ENCODE measurements around the gene RBMS1. TPM values are rescaled to one million over a fixed set of nuclear protein-coding genes. Genes with fewer than 3 reads are reported as not detected.
A peak's percentile ranks its signal among the peaks of the same experiment; 100 is the strongest.

Gene RBMS1
- total and polyA plus RNA-seq, 8 donors, result 91.7 to 133 (median 119) TPM

DNA sequence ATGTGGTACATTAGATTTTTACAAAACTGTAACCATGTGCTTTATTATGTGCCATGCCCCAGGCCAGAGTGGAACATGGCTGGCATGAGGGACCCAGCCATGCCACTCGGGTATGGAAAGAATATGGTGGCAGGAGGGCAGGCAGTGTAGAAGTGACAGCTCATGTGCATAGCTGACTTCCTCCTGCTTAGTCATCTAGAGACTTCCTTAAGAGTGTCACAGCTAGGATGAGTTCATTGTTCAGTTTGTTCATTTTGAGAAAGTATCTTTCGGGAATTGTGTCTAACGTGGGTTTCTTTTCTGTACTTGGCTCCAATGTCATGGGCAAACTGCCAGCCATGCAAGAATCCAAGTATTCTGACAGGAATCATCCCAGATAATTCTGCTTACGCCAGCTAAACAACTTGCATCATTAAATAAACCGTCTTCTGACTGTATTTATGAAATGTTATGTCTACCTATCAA is 199.2 kb downstream of the RBMS1 start:
- Histone ChIP-seq H3K27ac (peak overlapping the region; percentile 69 to 75), H3K4me1 (peaks cover 10 to 57% of the 10 kb centered on the region in 2 donors)
- intact Hi-C loops (cut with DNase I), result no loop called here

GRCh38 chr2:160293391-160294091 is 200.1 kb downstream of the RBMS1 start:
- peak in 2 of 4 donors; percentile 44 to 65 for DNase-seq
- Histone ChIP-seq H3K4me3 (no peak overlapping the region), H3K36me3 (peaks cover 0 to 37% of the 10 kb centered on the region in 2 donors), H3K4me1 (peaks cover 10 to 58% of the 10 kb centered on the region in 2 donors), H3K9me3 (no peaks in the 10 kb centered on the region), H3K27me3 (no peaks in the 10 kb centered on the region), H3K27ac (peak overlapping the region; percentile 69 to 75)
- no peak for TF ChIP-seq CTCF (IDR thresholded peaks at IDR 0.05)
- intact Hi-C loops (cut with DNase I), result no loop called here
- peak; percentile 59 for ATAC-seq

More for the DNA sequence above, 199.2 kb downstream of the RBMS1 start:
- Histone ChIP-seq H3K4me3 (no peak overlapping the region), H3K36me3 (peaks cover 0 to 43% of the 10 kb centered on the region in 2 donors), H3K9me3 (no peaks in the 10 kb centered on the region), H3K27me3 (no peaks in the 10 kb centered on the region)
- ATAC-seq, result peak; percentile 69
- peak in 3 of 4 donors; percentile 56 to 72 (median 60) for DNase-seq
- TF ChIP-seq CTCF (IDR thresholded peaks at IDR 0.05), result no peak

GRCh38 chr2:160292225-160292624 is 201.4 kb downstream of the RBMS1 start:
- DNase-seq, result no peak
- Histone ChIP-seq H3K4me3 (no peak overlapping the region), H3K4me1 (peaks cover 10 to 63% of the 10 kb centered on the region in 2 donors), H3K9me3 (no peaks in the 10 kb centered on the region), H3K27me3 (no peaks in the 10 kb centered on the region), H3K36me3 (peaks cover 0 to 33% of the 10 kb centered on the region in 2 donors), H3K27ac (no peak overlapping the region)
- ATAC-seq, result no peak
- intact Hi-C loops (cut with DNase I), result no loop called here
- TF ChIP-seq CTCF (IDR thresholded peaks at IDR 0.05), result no peak

DNA sequence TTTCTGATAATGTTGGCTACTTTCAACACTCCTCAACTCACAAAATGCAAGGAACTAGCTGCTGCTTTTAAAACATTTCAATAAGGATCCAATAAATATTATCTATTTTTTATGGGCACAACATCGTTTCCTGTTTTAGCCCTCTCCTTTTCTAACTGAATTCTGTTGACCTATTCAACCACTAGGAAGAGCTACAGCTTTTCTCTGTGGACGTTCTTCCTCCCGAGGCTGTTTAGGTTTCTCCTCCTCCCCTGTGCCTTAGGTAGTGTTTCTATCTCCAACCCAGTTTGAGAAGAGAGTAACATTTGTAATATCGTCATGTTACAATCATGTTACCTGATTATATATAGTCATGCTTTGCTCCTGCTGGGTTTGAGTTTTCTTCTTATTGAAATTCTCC is 202.2 kb downstream of the RBMS1 start:
- intact Hi-C loops (cut with DNase I), result no loop called here
- Histone ChIP-seq H3K4me3 (no peak overlapping the region), H3K4me1 (peaks cover 10 to 63% of the 10 kb centered on the region in 2 donors), H3K27me3 (no peaks in the 10 kb centered on the region), H3K27ac (peak overlapping the region in 1 of 2 donors; percentile 55), H3K9me3 (no peaks in the 10 kb centered on the region), H3K36me3 (peaks cover 0 to 34% of the 10 kb centered on the region in 2 donors)
- TF ChIP-seq CTCF (IDR thresholded peaks at IDR 0.05), result no peak
- DNase-seq, result no peak
- no peak for ATAC-seq

- ATAC-seq (peak; percentile 51), DNase-seq (no peak)
- Histone ChIP-seq H3K4me1 (peaks cover 10 to 62% of the 10 kb centered on the region in 2 donors), H3K36me3 (peaks cover 0 to 40% of the 10 kb centered on the region in 2 donors), H3K27me3 (no peaks in the 10 kb centered on the region), H3K27ac (peak overlapping the region; percentile 2 to 55), H3K9me3 (no peaks in the 10 kb centered on the region), H3K4me3 (no peak overlapping the region)
- TF ChIP-seq CTCF (IDR thresholded peaks at IDR 0.05), result no peak
- intact Hi-C loops (cut with DNase I), result no loop called here
Measured at GRCh38 chr2:160290598-160290997, 203.0 kb downstream of the RBMS1 start.

All from left lung (tissue), 10 donors.